SHP77 treated with DMSO at 0.1 percent for 48 hours (cell line): ENCODE data around the gene NAA80.
A peak's percentile ranks its signal among the peaks of the same experiment; 100 is the strongest.

Source experiments
- DNase-seq: peaks from one replicate; lab custom pipeline; 2025; lab: John Stamatoyannopoulos, UW

NAA80 gene

DNA sequence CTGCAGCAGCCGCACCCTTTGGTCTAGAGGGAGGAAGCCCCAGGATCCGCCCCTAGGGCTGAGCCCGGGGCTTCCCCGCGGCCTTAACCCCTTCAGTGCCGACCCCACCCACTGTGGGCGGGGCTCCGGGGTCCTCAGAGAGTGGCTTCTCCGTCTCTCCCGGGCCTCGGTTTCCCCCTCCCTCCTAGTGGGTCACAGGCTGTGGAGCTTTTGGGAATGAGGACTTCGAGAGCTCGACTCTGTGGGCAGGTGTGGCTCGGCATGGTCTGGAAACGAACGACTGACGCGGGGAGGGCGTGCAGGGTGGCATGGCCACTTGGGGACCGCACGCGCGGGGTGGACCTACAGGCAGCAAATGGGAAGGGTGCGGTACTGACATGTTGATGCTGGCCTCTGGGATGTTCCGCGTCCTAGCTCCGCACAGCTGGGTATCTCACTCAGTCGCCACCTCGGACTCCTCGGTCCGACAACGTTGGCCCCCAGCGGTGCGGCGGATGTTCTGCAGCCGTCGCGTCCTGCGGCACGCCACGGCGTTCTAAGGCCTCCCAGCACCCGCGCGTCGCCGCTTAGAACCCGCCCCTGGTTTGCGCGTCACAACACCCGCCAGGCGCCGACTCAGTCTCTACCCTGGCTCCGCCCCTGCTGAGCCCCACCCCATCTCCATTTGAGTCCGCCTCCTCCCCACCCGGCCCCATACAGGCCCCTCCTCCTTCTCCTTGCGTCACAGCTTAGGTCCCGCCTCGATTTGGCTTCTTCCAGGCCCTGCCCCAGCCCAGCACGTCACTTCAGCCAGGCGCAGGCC, at the start of gene NAA80, which contains the start of gene HYAL3:
Gene NAA80 (minus strand): TSS at position 570 of the 802 bp plus-strand sequence. CDS start 1,942 bp downstream, outside the sequence.
Gene HYAL3 (minus strand): TSS at position 570 of the 802 bp plus-strand sequence. CDS start 3,803 bp downstream, outside the sequence.
- peak; percentile 91 for DNase-seq

DNA sequence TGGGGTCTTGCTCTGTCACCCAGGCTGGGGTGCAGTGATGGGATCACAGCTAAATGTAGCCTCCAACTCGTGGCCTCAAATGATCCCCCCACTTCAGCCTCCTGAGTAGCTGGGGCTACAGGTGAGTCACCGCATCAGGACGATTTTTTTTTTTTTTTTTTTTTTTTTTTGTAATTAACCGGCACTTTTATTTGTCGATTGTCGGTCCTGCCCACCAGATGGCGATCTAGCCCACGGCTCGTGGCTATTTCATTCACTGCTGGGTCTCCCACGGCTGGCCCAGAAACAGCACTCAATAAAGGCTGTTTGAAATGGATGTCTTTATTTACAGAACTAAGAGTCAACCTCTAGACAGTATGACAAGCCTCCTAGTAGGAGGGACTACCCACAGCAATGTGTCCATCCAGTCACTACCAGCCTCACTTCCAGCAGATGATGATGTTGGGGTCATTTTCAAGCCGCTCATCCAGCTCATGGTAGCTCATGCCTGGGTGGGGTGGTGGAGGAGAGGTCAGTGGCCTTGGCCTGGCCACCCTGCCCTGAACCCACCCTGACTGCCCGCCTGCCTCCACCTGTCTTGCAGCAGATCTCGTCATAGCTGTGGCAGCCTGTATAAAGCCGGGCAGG, 48.1 kb upstream of the NAA80 start:
- DNase-seq = peak; percentile 49

DNA sequence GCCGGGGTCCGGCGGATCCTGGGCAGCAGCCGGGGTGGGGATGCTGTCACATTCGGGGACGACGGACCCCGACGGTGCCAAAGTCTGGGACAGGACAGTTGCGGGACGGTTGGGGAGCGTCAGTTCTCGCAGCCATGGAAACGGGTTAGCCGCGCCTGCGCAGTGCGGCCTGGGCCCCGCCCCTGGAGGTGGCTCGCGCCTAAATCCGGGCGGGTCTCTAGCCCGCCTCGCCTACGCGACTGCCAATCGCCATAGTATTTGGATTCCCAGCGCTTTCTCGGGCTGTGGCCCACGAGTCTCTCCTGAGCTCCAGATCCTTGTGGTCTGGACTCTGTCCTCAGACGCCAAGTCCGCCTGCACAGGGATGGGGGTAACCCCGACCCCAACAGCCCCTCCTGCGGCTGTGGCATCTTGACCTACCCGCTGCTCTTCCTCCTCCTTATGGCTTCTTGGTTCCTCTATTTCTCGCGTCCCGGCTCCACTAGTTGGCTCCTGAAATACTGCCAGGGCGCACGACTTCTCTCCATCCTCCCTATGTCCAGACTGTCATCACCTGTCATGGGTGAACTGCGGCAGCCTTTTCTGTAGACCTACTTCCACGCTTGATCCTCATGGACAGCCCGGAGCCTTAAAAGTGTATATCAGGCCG, 46.5 kb upstream of the NAA80 start, which contains the start of gene ZMYND10:
Gene ZMYND10 (minus strand): TSS at position 147 of the 649 bp plus-strand sequence. CDS start 153 bp downstream, outside the sequence.
- DNase-seq = no peak

DNA sequence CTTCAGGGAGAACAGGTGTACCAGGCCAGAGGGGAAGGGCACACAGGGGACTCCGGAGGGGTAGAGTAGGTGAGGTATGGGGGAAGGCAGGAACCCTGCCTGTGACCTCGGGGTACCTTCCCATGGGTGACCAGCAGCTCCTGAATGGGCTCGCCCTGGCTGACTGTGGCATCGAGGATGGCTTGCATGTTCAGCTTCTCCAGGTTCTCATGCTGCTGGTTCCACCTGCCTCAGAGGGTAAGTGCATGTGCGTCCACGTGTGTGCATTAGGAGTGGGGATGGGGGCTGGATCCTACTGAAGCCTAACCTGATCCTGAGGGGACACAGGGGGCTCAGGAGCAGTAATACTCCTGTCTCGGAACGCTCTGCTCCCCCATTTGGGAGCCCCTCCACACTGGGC, 45.8 kb upstream of the NAA80 start:
- DNase-seq = no peak

- no peak for DNase-seq
Observed at GRCh38 chr3:50342813-50343633, 43.8 kb upstream of the NAA80 start.

DNA sequence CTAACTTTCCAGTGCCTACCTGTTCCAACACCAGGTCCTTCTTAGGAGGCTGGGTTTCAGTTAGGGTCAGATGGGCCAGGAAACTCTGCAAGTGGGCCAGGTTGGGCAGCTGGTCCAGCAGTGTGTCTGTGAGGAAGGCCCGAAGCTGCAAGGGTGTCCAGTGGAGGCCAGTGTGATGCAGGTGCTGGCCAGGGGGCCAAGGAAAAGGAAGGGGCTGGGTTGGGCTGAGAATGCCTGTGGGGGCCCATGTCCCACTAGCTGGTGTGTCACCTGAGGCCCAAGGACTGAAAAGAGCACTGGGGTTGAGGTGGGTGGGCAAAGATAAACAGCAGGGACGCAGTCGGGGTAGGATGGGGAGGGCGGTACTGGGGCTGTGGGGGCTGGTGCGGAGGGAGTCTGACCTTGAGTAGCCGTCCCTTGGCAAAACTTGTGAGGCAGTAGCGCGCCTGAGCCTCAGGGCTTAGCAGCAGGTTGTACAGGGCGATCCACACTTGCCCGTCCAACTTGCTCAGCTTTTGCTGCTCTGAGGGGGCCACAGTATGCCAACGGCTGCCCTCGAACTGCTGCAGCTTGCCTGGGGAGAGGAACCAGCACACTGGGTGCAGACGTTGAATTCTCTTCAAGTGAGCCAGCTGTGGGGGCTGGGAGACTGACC, 42.9 kb upstream of the NAA80 start:
- no peak for DNase-seq

- DNase-seq = no peak
Observed at GRCh38 chr3:50341537-50341936, 42.3 kb upstream of the NAA80 start.

GRCh38 chr3:50340448-50341329, 41.5 kb upstream of the NAA80 start, which contains the start of gene RASSF1:
RASSF1 (minus strand) TSS chr3:50340836; CDS start chr3:50340805, 31 bp downstream.
- DNase-seq = no peak

GRCh38 chr3:50340147-50340447, 40.9 kb upstream of the NAA80 start:
- no peak for DNase-seq

GRCh38 chr3:50339485-50340146, 40.4 kb upstream of the NAA80 start:
- DNase-seq = no peak

DNA sequence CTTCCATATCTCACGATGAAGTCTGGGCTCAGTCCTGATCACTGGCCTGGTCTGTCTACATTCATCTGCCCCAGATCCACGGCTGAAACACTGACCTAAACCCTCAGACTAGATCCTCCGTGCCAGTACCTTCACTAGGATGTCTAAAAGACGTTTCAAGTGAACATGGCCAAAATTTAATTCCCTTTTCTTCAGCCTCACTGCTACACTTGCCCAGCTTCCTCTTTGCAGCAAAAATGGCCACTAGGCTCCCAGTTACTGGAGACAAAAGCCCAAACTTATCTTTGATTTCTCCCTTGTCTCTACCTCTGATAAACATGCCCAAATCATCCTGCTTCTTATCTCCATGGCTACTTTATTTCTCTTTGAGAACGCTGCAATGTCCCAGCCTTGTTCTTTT, 39.8 kb upstream of the NAA80 start:
- no peak for DNase-seq

- peak; percentile 94 for DNase-seq
Observed at GRCh38 chr3:50337175-50337861, 38.1 kb upstream of the NAA80 start.

DNA sequence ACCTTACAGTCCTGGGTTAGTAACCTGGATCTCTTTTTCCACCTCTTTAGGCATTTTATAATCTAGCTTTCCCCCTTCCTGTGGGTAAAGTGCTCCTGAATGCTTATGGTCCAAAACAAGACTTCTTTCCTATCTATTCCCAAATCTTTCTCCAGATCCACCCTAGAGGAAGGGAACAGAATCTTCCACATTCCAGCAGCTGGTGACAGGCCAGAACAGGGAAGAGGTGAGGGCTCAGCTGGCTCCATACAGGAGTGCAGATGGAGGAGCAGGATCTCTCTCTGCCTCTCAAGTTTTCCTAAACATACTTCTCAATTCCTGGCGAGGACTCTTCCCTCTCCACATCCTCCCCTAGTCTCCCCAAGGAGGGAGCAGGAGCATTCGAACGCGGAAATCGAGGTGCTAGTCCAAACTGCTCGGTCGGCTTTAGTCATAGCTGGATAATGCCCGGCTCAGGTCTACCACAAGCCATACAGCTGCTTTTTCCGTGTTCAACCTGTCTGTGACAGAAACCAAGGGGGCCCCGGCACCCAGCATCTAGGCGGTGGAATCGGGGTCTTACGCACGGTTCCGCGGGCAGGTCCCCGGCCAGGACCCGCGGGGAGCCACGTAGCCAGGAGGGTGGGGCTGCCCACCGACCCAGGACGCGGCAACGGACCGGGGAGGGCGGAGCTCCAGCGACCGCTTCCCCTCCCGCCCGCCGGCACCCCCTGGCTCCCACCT, 37.4 kb upstream of the NAA80 start:
- no peak for DNase-seq

- DNase-seq = no peak
Observed at GRCh38 chr3:50334339-50335075, 35.3 kb upstream of the NAA80 start.

DNA sequence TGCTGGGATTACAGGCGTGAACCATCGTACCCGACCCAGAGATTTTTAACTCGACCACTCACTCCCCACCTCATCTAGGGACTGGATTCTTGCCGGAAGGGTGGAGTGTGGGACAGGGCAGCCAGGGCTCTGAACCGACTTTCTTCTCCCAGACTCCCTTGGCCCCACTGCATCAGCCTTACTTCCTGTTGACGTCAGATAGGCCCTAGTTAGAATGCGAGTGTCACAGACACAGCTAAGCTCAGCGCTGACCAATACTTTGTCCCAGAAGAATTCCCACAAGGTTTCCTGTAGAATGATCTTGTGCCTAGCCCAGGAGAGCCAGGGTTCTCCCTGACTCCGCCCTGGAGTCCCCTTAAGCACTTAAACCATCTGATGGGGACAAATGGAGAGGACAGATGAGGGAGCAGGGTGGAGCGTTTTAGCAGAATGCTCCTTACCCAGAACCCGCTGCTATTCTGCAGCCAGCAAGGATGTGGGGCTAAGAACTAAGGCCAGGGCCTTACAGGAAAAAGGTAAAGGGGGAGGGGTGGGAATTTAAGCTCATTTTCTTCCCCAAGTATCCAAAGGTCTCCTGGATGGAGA, 34.6 kb upstream of the NAA80 start:
- no peak for DNase-seq

GRCh38 chr3:50331364-50331907, 32.2 kb upstream of the NAA80 start:
- no peak for DNase-seq

GRCh38 chr3:50330330-50330729, 31.1 kb upstream of the NAA80 start:
- DNase-seq = no peak
